Transverse colon (tissue), 4 donors: Measurements from ENCODE around the gene TOMT. TPM values are rescaled to one million over a fixed set of nuclear protein-coding genes. Genes with fewer than 3 reads are reported as not detected.

Experiments used
- DNase-seq: peaks from one replicate; pipeline ENCODE4 v3.0.0-alpha.2; 2019
- H3K27ac ChIP-seq, 4 donors: fragments of 200-600 bp; sonication (generic); 2 replicates each; pipeline ENCODE4 v1.5.1; 2016 to 2018; ENCODE audit warnings: inconsistent platforms in 4 of 4
- H3K27me3 ChIP-seq: fragments of 200-600 bp; sonication (generic); 2 replicates; pipeline ENCODE4 v1.5.1; 2017; ENCODE audit warnings: inconsistent platforms
- H3K36me3 ChIP-seq, 4 donors: fragments of 200-600 bp; sonication (generic); 2 replicates each; pipeline ENCODE4 v1.5.1; 2017 to 2019; ENCODE audit warnings: inconsistent platforms in 4 of 4
- H3K4me1 ChIP-seq, 4 donors: fragments of 200-600 bp; sonication (generic); 2 replicates each; pipeline ENCODE4 v1.5.1; 2017 to 2020; ENCODE audit warnings: inconsistent platforms in 4 of 4
- H3K4me3 ChIP-seq, 4 donors: fragments of 200-600 bp; sonication (generic); 1 replicate in 1 of 4; 2 replicates in 3 of 4; pipeline versions ENCODE4 v1.5.1 to v1.6.1; 2017 to 2019; ENCODE audit warnings: inconsistent platforms in 4 of 4
- H3K9me3 ChIP-seq, 2 donors: fragments of 200-600 bp; sonication (generic); 2 replicates each; pipeline ENCODE4 v1.5.1; 2017 to 2019; ENCODE audit warnings: inconsistent platforms in 2 of 2
- EP300 ChIP-seq: sonication (generic); formaldehyde crosslinking; IDR thresholded peaks from one replicate; pipeline ENCODE4 v1.6.1; 2017; ENCODE audit warnings: antibody characterized with exemption, low read depth
- POLR2A ChIP-seq: fragments of 450-650 bp; IDR thresholded peaks from one replicate; pipeline ENCODE4 v1.6.1; 2016; ENCODE audit warnings: antibody characterized with exemption, mild to moderate bottlenecking, moderate library complexity
- POLR2AphosphoS5 ChIP-seq, 3 donors: sonication (generic); formaldehyde crosslinking; IDR thresholded peaks; one replicate each; pipeline ENCODE4 v1.6.1; 2016; ENCODE audit warnings: antibody characterized with exemption in 3 of 3
- WGBS, 2 donors: methylation state at CpG; one replicate each; pipeline ENCODE4 v1.1.5; 2018; ENCODE audit warnings: low coverage in 1 of 2; 5-methylcytosine and 5-hydroxymethylcytosine counted together
- in situ Hi-C, 4 donors: fragments of 200-750 bp; cut with MboI; loops; one replicate each; pipeline versions ENCODE4 v1.15.0 to v1.15.1; 2017; ENCODE audit warnings: low sequenced_read_pairs in 3 of 4, low pct_ligation_motif_present in 1 of 4, low pct_unique_long_range_greater_than_20kb in 1 of 4
- intact Hi-C: fragments of 100-400 bp; cut with DNase I; formaldehyde crosslinking; loops from one replicate; pipeline ENCODE4 v1.15.1; 2023; ENCODE audit warnings: low total_unique reads
- total RNA-seq, 4 donors: library from RNA; depleted of rRNA; stranded (reverse); fragments of >200 nt; gene quantifications; one replicate each; pipeline ENCODE4 v1.1.0, GENCODE V29; 2016
- TF ChIP-seq, protein P1 (sequence below), 5 experiments: fragments of 200-600 bp in 3 of 5; fragments of 450-650 bp in 2 of 5; sonication (generic) in 3 of 5; IDR thresholded peaks; 1 replicate in 2 of 5; 2 replicates in 3 of 5; pipeline ENCODE4 v1.5.1; 2016 to 2017; ENCODE audit warnings: antibody characterized with exemption in 5 of 5, inconsistent platforms in 3 of 5, mild to moderate bottlenecking in 2 of 5, moderate library complexity in 1 of 5

The TOMT gene, protein sequence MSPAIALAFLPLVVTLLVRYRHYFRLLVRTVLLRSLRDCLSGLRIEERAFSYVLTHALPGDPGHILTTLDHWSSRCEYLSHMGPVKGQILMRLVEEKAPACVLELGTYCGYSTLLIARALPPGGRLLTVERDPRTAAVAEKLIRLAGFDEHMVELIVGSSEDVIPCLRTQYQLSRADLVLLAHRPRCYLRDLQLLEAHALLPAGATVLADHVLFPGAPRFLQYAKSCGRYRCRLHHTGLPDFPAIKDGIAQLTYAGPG
- total RNA-seq: not detected

DNA sequence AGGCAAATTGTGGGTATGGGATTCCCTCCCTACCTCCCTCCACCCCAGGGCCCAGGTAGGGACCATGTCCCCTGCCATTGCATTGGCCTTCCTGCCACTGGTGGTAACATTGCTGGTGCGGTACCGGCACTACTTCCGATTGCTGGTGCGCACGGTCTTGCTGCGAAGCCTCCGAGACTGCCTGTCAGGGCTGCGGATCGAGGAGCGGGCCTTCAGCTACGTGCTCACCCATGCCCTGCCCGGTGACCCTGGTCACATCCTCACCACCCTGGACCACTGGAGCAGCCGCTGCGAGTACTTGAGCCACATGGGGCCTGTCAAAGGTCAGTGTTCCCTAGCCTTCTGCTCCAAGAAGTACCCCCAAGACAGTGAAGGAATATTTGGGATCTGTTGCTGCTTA, at the start of gene TOMT:
Gene TOMT (plus strand): TSS at position 37 of the 400 bp plus-strand sequence. CDS start 28 bp downstream, at position 65.
- WGBS, 2 donors: 85 to 100% methylated on average over 2 to 3 of the region's 14 CpGs
- in situ Hi-C loops: no loop called here
- intact Hi-C loops: no loop called here

DNA sequence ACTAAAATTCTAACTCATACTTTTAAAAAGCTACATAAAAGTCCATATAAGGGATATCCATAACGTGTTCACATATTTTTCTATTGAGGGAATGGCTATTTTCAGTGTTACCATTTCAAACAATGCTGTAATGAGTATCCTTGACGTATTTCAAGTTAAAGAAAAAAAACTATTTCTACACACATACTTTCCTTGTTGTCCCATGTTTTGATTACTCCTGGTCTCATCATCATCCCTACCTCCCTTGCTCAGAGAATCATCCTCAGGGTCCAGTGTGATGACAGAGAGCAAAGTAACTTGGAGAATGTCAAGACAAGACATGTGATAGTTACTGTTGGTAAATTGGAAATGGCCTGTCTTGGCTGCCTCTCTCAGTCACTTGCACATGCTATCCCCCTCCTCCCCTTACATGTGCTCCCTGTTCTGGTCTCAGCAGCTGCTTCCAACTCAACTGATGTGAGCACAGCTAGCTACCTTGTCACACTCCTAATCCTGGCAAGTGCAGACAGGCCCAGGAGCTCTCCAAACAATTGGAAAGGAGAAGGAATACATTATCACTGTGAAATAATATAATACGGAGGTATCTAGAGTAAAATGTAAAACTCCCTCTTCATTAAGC, 47.2 kb upstream of the TOMT start:
- Histone ChIP-seq H3K4me1 (no peaks in the 10 kb centered on the region), H3K27me3 (no peaks in the 10 kb centered on the region), H3K36me3 (no peaks in the 10 kb centered on the region), H3K27ac (no peak overlapping the region), H3K4me3 (no peak overlapping the region), H3K9me3 (no peaks in the 10 kb centered on the region)
- in situ Hi-C loops: no loop called here
- no peak for DNase-seq
- intact Hi-C loops: no loop called here
- WGBS, 2 donors: 79 to 80% methylated on average over 3 of the region's 3 CpGs
- no peak for TF ChIP-seq POLR2A
- no peak for TF ChIP-seq EP300
- TF ChIP-seq, protein P1, sequence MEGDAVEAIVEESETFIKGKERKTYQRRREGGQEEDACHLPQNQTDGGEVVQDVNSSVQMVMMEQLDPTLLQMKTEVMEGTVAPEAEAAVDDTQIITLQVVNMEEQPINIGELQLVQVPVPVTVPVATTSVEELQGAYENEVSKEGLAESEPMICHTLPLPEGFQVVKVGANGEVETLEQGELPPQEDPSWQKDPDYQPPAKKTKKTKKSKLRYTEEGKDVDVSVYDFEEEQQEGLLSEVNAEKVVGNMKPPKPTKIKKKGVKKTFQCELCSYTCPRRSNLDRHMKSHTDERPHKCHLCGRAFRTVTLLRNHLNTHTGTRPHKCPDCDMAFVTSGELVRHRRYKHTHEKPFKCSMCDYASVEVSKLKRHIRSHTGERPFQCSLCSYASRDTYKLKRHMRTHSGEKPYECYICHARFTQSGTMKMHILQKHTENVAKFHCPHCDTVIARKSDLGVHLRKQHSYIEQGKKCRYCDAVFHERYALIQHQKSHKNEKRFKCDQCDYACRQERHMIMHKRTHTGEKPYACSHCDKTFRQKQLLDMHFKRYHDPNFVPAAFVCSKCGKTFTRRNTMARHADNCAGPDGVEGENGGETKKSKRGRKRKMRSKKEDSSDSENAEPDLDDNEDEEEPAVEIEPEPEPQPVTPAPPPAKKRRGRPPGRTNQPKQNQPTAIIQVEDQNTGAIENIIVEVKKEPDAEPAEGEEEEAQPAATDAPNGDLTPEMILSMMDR (IDR thresholded peaks at IDR 0.05): no peak
- TF ChIP-seq POLR2AphosphoS5 (IDR thresholded peaks at IDR 0.05): no peak

More for the DNA sequence above, at the start of gene TOMT:
- Histone ChIP-seq H3K27me3 (no peaks in the 10 kb centered on the region), H3K4me3 (no peak within 1 kb of the TSS), H3K9me3 (no peaks in the 10 kb centered on the region), H3K4me1 (peaks cover 8 to 24% (median 20%) of the 10 kb centered on the region in 4 donors), H3K27ac (no peak within 1 kb of the TSS), H3K36me3 (no peaks in the 10 kb centered on the region)
- TF ChIP-seq, protein P1 (IDR thresholded peaks at IDR 0.05): no peak
- TF ChIP-seq POLR2AphosphoS5 (IDR thresholded peaks at IDR 0.05): no peak
- TF ChIP-seq EP300: no peak
- TF ChIP-seq POLR2A: no peak
- DNase-seq: no peak

DNA sequence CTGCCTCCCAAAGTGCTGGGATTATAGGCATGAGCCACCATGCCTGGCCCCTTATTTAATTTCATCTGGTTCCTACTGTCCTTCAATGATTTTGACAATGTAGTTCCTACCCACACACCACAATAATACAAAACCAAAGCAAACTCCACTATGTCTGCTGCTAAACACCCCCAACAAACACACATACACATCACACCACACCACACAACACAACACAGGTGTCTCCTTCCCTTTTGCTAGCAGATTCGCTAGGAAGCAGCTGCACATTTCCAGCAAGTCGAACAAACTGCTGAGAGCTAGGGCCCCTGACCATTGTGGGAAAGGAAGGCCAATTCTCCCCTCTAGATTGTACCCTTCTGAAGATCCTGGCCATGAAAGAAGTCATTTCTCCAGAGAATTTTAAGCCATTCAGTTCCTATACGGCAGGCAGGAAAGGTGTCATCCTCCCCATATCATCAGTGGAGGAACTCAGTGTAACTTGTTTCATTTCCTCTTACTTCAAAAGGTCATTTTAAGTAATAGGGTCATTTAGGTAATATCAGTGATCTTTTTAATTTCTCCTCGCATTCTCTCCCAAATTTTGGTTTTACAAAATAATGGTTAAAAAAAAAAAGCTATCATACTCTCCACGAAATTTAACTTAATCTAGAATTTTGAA, 43.9 kb upstream of the TOMT start:
- in situ Hi-C loops (no loop called here), intact Hi-C loops (no loop called here)
- WGBS, 2 donors: 91 to 94% methylated on average over 2 to 5 of the region's 5 CpGs
- no peak for DNase-seq
- H3K36me3 ChIP-seq: no peaks in the 10 kb centered on the region
- TF ChIP-seq EP300: no peak
- H3K27ac ChIP-seq: no peak overlapping the region
- peaks cover 6 to 8% (median 7%) of the 10 kb centered on the region in 4 donors for H3K4me1 ChIP-seq
- H3K4me3 ChIP-seq: no peak overlapping the region
- H3K9me3 ChIP-seq: no peaks in the 10 kb centered on the region
- no peaks in the 10 kb centered on the region for H3K27me3 ChIP-seq

DNA sequence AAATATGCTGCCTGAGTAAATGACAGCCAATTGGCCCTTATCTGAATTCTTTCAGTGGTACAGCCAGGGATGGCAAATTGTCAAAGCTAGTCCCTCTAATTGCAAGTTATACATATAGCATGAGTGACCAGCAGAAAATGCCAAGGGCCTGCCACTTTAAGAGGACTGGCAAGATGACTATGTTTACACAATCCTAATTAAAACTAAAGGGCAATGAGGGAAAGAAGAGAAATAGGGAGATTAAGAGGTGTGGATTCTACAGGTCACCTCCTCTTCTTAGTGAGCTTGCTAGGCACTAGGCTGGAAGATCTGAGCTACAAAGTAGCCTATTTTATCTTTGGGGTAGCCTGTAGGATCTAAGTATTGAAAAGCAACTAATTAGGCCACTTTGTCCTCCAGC, 38.9 kb upstream of the TOMT start:
- Histone ChIP-seq H3K4me1 (peaks cover 30 to 52% (median 37%) of the 10 kb centered on the region in 4 donors), H3K4me3 (no peak overlapping the region), H3K27me3 (no peaks in the 10 kb centered on the region), H3K36me3 (no peaks in the 10 kb centered on the region), H3K27ac (peak overlapping the region; percentile 55 to 85 (median 72)), H3K9me3 (no peaks in the 10 kb centered on the region)
- in situ Hi-C loops: no loop called here
- TF ChIP-seq POLR2A (no peak), EP300 (no peak), POLR2AphosphoS5 (IDR thresholded peaks at IDR 0.05) (no peak)
- TF ChIP-seq, protein P1 (IDR thresholded peaks at IDR 0.05): no peak
- no peak for DNase-seq
- intact Hi-C loops: no loop called here
